ENCODE results near the gene NKIRAS1.
"Not testable (repeated sequence)": the region's sequence is repeated elsewhere in the genome, so short reads cannot be mapped to it uniquely, and the experiment has no call there.

NKIRAS1 gene

DNA sequence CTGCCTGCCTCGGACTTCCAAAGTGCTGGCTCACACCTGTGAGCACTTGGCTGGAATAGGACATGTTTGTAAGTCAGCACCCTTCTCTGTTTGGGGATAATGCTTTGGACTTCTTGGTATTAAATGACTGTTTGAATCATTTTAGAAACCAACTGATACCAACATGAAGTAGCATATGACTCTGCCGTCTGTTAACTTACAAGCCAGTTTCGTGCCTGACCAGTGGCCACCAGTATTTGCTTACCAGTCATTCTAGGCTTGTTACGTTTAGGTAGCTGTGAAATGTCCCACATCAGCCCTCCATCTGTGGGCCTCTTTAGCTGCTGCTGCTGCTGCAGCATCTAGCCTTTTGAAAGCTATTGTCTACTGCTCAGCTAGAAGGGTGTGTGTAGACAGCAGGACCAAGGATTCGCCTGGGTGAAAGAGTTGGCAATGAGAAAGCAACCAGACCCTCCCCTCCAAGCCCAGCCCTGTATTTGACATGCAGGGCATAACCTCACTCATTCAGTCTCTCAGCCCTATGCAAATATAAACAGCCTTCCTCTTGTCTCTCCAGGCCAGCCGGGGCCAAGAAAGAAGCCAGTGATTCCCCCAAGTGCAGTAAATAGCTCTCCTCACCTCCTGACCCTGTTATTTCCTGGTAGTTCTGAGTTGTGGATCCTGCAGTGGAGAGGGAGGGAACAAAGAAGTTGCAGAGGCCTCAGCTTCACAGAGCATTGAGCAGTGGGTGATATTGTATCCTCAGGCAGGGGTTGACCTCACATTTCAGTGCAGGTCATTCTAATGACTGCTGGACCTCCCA is 51.0 kb downstream of the NKIRAS1 start:
- Histone ChIP-seq H3K4me1 (ENCODE audit: control insufficient read depth, insufficient read depth, low read length) (peaks cover 25% of the 10 kb centered on the region), H3K4me3 (ENCODE audit: low read length) (no peak overlapping the region), H3K27me3 (replicated peaks; ENCODE audit: control insufficient read depth, insufficient read depth, low read length) (no peaks in the 10 kb centered on the region), H3K9me3 (ENCODE audit: control insufficient read depth, low read length) (no peaks in the 10 kb centered on the region), H3K36me3 (ENCODE audit: control insufficient read depth, insufficient read depth, low read length, severe bottlenecking) (peaks cover 7% of the 10 kb centered on the region), H3K9ac (ENCODE audit: low read length) (no peak overlapping the region)
- DNase-seq (ENCODE audit: low read depth) = peak; percentile 19

DNA sequence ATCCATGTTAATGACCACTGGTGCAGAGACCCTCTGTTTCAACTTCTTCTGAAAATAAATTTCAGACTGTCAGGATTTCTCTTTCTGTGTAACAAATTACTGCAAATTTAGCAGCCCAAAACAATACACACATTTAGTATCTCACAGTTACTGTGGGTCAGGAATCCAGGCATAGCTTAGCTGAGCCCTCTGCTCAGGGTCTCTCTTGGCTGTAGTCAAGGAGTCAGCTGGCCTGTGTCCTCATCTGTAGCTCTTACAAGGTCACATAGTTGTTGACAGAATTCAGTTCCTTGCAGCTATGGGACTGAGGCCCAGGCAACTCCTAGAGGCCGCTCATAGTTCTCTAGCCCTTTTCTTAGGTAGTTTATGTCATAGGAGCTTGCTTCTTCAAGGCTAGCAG is 51.9 kb downstream of the NKIRAS1 start:
- no peak for DNase-seq (ENCODE audit: low read depth)
- Histone ChIP-seq H3K4me1 (ENCODE audit: control insufficient read depth, insufficient read depth, low read length) (peaks cover 21% of the 10 kb centered on the region), H3K9ac (ENCODE audit: low read length) (no peak overlapping the region), H3K4me3 (ENCODE audit: low read length) (no peak overlapping the region), H3K9me3 (ENCODE audit: control insufficient read depth, low read length) (no peaks in the 10 kb centered on the region), H3K27me3 (replicated peaks; ENCODE audit: control insufficient read depth, insufficient read depth, low read length) (no peaks in the 10 kb centered on the region), H3K36me3 (ENCODE audit: control insufficient read depth, insufficient read depth, low read length, severe bottlenecking) (peaks cover 7% of the 10 kb centered on the region)

DNA sequence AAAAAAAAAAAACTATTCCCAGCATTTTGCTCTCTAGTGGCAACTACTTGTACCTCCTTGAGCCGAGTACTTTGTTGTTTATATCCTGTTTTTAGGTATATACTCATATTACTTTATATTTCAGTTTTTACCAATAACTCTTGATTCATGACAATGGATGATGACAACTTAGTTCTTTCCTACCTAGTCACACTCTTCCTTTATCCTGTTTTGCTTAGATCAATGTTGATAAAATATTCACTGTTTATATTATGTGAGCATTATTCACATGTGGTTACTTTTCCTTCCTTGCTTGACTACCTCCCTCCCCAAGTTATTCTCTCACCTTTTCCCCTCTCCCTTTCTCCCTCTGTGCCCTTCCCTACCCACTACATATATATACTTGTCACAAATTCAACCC is 53.7 kb downstream of the NKIRAS1 start:
- Histone ChIP-seq H3K36me3 (ENCODE audit: control insufficient read depth, insufficient read depth, low read length, severe bottlenecking) (peaks cover 7% of the 10 kb centered on the region), H3K9ac (ENCODE audit: low read length) (no peak overlapping the region), H3K4me3 (ENCODE audit: low read length) (no peak overlapping the region), H3K4me1 (ENCODE audit: control insufficient read depth, insufficient read depth, low read length) (peaks cover 34% of the 10 kb centered on the region), H3K27me3 (replicated peaks; ENCODE audit: control insufficient read depth, insufficient read depth, low read length) (no peaks in the 10 kb centered on the region), H3K9me3 (ENCODE audit: control insufficient read depth, low read length) (no peaks in the 10 kb centered on the region)
- no peak for DNase-seq (ENCODE audit: low read depth)

DNA sequence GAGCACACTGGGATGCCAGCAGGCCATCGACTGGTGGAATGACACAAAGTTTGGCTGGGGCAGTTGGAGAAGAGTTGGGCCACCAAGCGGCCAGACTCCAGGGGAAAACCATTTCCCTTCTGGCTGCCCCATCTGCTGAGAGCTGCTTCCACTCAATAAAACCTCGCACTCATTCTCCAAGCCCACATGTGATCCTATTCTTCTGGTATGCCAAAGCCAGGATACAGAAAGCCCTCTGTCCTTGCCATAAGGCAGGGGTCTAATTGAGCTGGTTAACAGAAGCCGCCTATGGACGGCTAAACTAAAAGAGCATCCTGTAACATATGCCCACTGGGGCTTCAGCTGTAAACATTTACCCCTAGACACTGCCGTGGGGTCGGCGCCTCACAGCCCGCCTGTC is 55.1 kb downstream of the NKIRAS1 start:
- Histone ChIP-seq H3K9ac (ENCODE audit: low read length) (no peak overlapping the region), H3K4me1 (ENCODE audit: control insufficient read depth, insufficient read depth, low read length) (peaks cover 32% of the 10 kb centered on the region), H3K9me3 (ENCODE audit: control insufficient read depth, low read length) (no peaks in the 10 kb centered on the region), H3K27me3 (replicated peaks; ENCODE audit: control insufficient read depth, insufficient read depth, low read length) (no peaks in the 10 kb centered on the region), H3K4me3 (ENCODE audit: low read length) (no peak overlapping the region), H3K36me3 (ENCODE audit: control insufficient read depth, insufficient read depth, low read length, severe bottlenecking) (peaks cover 7% of the 10 kb centered on the region)
- no peak for DNase-seq (ENCODE audit: low read depth)

DNA sequence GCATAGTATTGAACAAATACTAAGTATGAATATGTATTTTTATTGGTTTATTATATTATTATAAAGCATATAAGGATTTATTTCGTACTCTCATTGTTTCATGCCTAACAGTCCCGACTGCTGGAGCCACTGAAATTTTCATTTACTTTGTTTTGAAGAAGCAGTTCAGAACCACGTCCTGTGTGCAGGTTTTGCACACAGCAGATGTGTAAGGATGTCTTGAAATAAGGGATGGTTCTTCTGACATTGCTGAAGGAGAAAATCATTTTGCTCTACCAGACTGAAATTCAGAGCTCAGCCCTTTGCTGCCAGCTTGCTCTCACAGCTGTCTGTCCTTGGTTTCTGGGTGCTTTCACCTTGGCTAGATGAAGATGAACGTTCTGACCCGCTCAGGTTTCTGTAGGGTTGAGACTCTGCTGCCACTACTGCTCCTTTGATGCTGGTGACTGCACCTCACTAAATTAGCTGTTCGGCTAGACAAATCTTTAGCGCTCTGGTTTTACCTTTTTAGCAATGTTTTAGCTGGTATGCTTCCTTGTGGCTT is 56.9 kb downstream of the NKIRAS1 start:
- no peak overlapping the region for H3K4me3 ChIP-seq (ENCODE audit: low read length)
- peaks cover 16% of the 10 kb centered on the region for H3K4me1 ChIP-seq (ENCODE audit: control insufficient read depth, insufficient read depth, low read length)
- peaks cover 7% of the 10 kb centered on the region for H3K36me3 ChIP-seq (ENCODE audit: control insufficient read depth, insufficient read depth, low read length, severe bottlenecking)
- no peak for DNase-seq (ENCODE audit: low read depth)
- no peak overlapping the region for H3K9ac ChIP-seq (ENCODE audit: low read length)
- H3K27me3 ChIP-seq (replicated peaks; ENCODE audit: control insufficient read depth, insufficient read depth, low read length) = no peaks in the 10 kb centered on the region
- H3K9me3 ChIP-seq (ENCODE audit: control insufficient read depth, low read length) = no peaks in the 10 kb centered on the region

DNA sequence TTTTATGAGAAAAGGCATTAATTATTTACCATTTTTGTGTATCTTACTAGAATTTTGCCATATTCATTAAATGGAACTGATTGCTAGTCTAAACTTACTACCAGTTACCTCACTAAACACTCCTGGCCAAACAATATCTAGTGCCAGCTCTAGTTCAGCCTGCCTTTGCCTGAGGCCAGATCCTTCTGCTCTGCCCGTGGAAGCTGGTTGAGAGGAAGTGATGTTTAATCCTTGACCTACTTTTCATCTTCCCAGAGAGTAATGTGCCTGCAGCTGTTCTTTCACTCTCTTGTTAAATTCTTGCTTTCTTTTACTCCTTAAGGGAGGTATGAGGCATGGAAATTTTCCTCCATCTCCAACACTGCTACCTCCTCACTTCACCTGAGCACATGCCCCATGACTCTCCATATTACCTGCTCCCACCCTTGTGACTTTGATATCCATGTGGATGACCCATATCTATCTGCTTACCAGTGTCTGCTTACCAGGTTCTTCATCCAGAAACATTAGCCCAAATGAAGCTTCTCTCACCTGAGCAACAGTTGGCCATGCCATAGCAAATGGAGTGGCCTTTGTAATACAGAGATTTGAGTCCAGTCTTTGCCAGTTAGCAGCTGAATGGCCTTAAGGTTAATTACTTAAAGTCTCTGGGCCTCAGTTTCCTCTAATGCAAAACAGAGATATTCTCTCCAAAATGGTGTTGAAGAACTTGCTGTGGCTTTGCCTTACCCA is 57.6 kb downstream of the NKIRAS1 start:
- Histone ChIP-seq H3K9me3 (ENCODE audit: control insufficient read depth, low read length) (no peaks in the 10 kb centered on the region), H3K36me3 (ENCODE audit: control insufficient read depth, insufficient read depth, low read length, severe bottlenecking) (peaks cover 7% of the 10 kb centered on the region), H3K4me3 (ENCODE audit: low read length) (no peak overlapping the region), H3K4me1 (ENCODE audit: control insufficient read depth, insufficient read depth, low read length) (peaks cover 13% of the 10 kb centered on the region), H3K27me3 (replicated peaks; ENCODE audit: control insufficient read depth, insufficient read depth, low read length) (no peaks in the 10 kb centered on the region), H3K9ac (ENCODE audit: low read length) (no peak overlapping the region)
- DNase-seq (ENCODE audit: low read depth) = peak; percentile 79

DNA sequence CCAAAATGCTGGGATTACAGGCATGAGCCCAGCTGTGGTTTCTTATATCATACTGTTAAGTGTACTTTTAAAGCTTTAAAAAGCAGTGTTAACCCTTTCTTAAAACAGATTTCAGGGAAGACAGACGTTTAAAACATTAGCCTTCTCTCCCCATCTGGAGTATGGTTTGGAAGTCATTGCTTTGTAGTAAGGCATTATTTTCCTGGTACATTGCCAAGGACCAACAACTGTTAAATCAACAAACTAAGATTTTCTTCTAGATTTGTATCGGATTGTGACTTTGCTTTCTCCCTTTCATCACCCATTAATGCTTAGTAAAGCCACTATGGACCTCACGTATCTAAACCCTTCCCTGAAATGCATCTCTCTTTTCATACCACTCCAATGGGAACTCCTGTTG is 60.5 kb downstream of the NKIRAS1 start:
- Histone ChIP-seq H3K27me3 (replicated peaks; ENCODE audit: control insufficient read depth, insufficient read depth, low read length) (no peaks in the 10 kb centered on the region), H3K9me3 (ENCODE audit: control insufficient read depth, low read length) (no peaks in the 10 kb centered on the region), H3K4me3 (ENCODE audit: low read length) (no peak overlapping the region), H3K36me3 (ENCODE audit: control insufficient read depth, insufficient read depth, low read length, severe bottlenecking) (peaks cover 3% of the 10 kb centered on the region), H3K9ac (ENCODE audit: low read length) (no peak overlapping the region), H3K4me1 (ENCODE audit: control insufficient read depth, insufficient read depth, low read length) (peaks cover 17% of the 10 kb centered on the region)
- DNase-seq (ENCODE audit: low read depth) = peak; percentile 47

DNA sequence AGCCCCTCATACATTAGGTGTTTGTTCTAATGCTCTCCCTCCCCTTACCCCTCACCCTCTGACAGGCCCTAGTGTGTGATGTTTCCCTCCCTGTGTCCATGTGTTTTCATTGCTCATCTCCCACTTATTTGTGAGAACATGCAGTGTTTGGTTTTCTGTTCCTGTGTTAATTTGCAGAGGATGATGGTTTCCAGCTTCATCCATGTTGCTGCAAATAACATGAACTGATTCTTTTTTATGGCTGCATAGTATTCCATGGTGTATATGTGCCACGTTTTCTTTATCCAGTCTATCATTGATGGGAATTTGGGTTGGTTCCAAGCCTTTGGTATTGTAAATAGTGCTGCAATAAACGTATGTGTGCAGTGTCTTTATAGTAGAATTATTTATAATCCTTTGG is 67.3 kb downstream of the NKIRAS1 start:
- DNase-seq (ENCODE audit: low read depth); H3K4me1 ChIP-seq (ENCODE audit: control insufficient read depth, insufficient read depth, low read length); H3K4me3 ChIP-seq (ENCODE audit: low read length); H3K27me3 ChIP-seq (replicated peaks; ENCODE audit: control insufficient read depth, insufficient read depth, low read length); H3K9me3 ChIP-seq (ENCODE audit: control insufficient read depth, low read length); H3K9ac ChIP-seq (ENCODE audit: low read length); H3K36me3 ChIP-seq (ENCODE audit: control insufficient read depth, insufficient read depth, low read length, severe bottlenecking): not testable (repeated sequence)

DNA sequence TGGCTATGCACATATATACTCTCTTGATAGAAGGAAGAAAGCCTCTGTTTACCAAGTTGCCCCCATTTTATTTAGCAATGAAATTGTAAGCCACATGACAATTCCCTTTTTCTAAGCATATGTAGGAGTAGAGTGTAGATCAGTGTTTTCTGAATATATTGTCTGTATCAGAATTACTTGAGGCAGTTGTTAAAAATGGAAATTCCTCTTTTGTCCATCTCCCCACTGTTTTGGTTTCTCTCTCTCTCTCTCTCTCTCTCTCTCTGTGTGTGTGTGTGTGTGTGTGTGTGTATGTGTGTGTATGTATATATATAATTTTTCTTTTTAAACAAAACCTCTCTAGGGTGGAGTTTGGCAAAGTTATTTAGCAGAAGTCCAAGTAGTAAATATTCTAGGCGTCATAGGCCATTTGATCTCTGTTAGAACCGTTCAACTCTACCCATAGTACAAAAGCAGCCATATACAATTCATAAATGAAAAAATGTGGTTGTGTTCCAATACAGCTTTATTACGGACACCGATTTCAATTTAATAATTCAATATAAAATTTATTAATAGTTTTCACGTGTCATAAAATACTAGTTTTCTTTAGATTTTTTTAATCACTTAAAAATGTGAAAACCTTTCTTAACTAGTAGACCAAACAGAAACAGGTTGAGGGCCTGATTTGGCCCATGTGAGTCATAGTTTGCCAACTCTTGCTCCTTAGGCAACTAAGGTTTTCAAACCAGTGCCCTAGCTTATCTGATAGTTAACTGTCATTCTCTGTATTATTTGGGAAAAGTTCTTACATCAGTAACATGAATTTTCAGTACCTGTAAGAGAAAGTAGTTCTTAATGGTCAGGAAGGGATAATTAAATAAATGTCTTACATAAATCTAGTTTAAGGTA is 71.2 kb downstream of the NKIRAS1 start:
- H3K4me3 ChIP-seq (ENCODE audit: low read length) = no peak overlapping the region
- H3K9me3 ChIP-seq (ENCODE audit: control insufficient read depth, low read length) = no peaks in the 10 kb centered on the region
- H3K27me3 ChIP-seq (replicated peaks; ENCODE audit: control insufficient read depth, insufficient read depth, low read length) = no peaks in the 10 kb centered on the region
- H3K36me3 ChIP-seq (ENCODE audit: control insufficient read depth, insufficient read depth, low read length, severe bottlenecking) = peaks cover 7% of the 10 kb centered on the region
- no peak overlapping the region for H3K9ac ChIP-seq (ENCODE audit: low read length)
- DNase-seq (ENCODE audit: low read depth) = no peak
- no peaks in the 10 kb centered on the region for H3K4me1 ChIP-seq (ENCODE audit: control insufficient read depth, insufficient read depth, low read length)

DNA sequence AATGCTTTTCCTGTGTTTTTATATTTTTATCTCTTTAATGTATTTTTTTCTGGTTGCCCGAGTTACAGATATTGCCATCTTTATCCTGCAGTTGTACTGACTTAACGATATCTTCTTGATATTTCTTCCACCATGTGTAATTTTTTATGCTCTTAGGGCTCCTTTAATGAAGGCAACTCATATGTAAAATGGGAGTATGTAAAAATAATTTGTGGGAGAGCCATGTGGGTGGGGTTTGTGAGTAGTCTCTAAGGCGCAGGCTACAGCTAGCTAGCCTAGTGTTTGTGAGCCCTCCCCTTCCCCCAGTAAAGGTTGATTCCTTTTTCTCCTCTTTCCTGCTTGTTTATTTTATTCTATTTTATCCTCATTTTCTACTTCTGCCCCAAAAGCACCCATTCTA is 72.9 kb downstream of the NKIRAS1 start:
- no peaks in the 10 kb centered on the region for H3K9me3 ChIP-seq (ENCODE audit: control insufficient read depth, low read length)
- H3K36me3 ChIP-seq (ENCODE audit: control insufficient read depth, insufficient read depth, low read length, severe bottlenecking) = peaks cover 7% of the 10 kb centered on the region
- H3K4me1 ChIP-seq (ENCODE audit: control insufficient read depth, insufficient read depth, low read length) = peaks cover 11% of the 10 kb centered on the region
- H3K9ac ChIP-seq (ENCODE audit: low read length) = no peak overlapping the region
- no peak for DNase-seq (ENCODE audit: low read depth)
- no peaks in the 10 kb centered on the region for H3K27me3 ChIP-seq (replicated peaks; ENCODE audit: control insufficient read depth, insufficient read depth, low read length)
- H3K4me3 ChIP-seq (ENCODE audit: low read length) = no peak overlapping the region

All from adipocyte (in vitro differentiated cells).